Measurements from ENCODE around the gene SNX33. TPM values are rescaled to one million over a fixed set of nuclear protein-coding genes. Genes with fewer than 3 reads are reported as not detected.

SNX33 gene
- total and polyA plus RNA-seq, 2 of the 13 experiments (the other 11 are each of a cell fraction or from before 2014, with no cell fraction given), result 11.0 to 11.6 TPM

DNA sequence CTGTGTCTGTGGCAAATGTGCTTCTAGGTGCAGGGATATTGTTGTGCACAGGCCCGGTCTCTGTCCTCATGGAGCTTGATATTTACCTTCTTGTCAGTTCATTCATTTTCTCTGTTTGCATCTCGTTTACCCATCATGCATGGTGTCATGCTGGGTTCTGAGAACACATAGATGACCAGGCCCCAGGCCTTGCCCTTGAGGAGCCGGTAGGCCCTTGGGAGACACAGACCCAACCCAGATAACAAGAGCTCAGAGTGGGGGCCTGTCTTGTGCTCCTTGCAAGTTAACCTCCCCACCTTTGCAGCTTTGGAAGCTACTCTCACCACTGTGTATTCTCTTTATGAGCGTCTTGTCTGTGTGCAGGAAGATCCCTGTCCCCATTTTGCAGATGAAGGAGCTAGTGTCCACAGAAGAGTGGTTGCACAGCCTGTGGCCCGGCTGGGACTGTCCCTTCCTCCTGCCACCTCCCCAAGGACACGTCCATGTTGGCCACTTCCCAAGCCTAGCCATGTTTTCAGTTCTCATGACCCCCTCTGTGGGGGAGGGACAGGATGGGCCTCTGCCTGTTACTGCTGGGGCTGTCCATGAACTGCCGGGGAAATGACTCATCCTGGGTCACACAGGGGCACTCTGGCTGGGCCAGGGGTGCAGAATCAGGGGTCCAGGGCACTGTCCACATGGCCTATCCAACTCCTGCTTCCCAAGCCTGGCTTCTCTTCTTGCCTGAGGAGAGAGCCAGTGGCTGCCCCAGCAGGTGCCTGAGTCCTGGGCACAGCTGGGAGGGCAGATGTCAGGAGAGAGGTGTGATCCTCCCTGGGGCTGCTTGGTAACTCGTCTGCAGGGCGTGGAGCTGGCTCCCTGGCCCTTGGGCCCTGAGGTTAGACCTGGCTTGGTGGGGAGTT lies 3.4 kb downstream of the SNX33 start (continued):
- TF ChIP-seq, protein P1, sequence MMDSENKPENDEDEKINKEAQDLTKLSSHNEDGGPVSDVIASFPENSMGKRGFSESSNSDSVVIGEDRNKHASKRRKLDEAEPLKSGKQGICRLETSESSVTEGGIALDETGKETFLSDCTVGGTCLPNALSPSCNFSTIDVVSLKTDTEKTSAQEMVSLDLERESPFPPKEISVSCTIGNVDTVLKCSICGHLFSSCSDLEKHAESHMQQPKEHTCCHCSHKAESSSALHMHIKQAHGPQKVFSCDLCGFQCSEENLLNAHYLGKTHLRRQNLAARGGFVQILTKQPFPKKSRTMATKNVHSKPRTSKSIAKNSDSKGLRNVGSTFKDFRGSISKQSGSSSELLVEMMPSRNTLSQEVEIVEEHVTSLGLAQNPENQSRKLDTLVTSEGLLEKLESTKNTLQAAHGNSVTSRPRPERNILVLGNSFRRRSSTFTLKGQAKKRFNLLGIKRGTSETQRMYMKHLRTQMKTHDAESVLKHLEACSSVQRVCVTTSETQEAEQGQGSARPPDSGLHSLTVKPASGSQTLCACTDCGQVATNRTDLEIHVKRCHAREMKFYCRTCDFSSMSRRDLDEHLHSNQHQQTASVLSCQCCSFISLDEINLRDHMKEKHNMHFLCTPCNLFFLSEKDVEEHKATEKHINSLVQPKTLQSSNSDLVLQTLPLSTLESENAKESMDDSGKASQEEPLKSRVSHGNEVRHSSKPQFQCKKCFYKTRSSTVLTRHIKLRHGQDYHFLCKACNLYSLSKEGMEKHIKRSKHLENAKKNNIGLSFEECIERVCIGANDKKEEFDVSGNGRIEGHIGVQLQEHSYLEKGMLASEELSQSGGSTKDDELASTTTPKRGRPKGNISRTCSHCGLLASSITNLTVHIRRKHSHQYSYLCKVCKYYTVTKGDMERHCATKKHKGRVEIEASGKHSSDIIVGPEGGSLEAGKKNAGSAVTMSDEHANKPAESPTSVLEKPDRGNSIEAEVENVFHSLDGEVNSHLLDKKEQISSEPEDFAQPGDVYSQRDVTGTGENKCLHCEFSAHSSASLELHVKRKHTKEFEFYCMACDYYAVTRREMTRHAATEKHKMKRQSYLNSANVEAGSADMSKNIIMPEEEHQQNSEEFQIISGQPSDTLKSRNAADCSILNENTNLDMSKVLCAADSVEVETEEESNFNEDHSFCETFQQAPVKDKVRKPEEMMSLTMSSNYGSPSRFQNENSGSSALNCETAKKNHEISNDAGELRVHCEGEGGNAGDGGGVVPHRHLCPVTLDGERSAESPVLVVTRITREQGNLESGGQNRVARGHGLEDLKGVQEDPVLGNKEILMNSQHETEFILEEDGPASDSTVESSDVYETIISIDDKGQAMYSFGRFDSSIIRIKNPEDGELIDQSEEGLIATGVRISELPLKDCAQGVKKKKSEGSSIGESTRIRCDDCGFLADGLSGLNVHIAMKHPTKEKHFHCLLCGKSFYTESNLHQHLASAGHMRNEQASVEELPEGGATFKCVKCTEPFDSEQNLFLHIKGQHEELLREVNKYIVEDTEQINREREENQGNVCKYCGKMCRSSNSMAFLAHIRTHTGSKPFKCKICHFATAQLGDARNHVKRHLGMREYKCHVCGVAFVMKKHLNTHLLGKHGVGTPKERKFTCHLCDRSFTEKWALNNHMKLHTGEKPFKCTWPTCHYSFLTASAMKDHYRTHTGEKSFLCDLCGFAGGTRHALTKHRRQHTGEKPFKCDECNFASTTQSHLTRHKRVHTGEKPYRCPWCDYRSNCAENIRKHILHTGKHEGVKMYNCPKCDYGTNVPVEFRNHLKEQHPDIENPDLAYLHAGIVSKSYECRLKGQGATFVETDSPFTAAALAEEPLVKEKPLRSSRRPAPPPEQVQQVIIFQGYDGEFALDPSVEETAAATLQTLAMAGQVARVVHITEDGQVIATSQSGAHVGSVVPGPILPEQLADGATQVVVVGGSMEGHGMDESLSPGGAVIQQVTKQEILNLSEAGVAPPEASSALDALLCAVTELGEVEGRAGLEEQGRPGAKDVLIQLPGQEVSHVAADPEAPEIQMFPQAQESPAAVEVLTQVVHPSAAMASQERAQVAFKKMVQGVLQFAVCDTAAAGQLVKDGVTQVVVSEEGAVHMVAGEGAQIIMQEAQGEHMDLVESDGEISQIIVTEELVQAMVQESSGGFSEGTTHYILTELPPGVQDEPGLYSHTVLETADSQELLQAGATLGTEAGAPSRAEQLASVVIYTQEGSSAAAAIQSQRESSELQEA (CRISPR knock-in tag; IDR thresholded peaks at IDR 0.05; ENCODE audit: not compliant biosample characterization), result no peak
- TF ChIP-seq, protein P2, sequence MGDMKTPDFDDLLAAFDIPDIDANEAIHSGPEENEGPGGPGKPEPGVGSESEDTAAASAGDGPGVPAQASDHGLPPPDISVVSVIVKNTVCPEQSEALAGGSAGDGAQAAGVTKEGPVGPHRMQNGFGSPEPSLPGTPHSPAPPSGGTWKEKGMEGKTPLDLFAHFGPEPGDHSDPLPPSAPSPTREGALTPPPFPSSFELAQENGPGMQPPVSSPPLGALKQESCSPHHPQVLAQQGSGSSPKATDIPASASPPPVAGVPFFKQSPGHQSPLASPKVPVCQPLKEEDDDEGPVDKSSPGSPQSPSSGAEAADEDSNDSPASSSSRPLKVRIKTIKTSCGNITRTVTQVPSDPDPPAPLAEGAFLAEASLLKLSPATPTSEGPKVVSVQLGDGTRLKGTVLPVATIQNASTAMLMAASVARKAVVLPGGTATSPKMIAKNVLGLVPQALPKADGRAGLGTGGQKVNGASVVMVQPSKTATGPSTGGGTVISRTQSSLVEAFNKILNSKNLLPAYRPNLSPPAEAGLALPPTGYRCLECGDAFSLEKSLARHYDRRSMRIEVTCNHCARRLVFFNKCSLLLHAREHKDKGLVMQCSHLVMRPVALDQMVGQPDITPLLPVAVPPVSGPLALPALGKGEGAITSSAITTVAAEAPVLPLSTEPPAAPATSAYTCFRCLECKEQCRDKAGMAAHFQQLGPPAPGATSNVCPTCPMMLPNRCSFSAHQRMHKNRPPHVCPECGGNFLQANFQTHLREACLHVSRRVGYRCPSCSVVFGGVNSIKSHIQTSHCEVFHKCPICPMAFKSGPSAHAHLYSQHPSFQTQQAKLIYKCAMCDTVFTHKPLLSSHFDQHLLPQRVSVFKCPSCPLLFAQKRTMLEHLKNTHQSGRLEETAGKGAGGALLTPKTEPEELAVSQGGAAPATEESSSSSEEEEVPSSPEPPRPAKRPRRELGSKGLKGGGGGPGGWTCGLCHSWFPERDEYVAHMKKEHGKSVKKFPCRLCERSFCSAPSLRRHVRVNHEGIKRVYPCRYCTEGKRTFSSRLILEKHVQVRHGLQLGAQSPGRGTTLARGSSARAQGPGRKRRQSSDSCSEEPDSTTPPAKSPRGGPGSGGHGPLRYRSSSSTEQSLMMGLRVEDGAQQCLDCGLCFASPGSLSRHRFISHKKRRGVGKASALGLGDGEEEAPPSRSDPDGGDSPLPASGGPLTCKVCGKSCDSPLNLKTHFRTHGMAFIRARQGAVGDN (CRISPR knock-in tag; IDR thresholded peaks at IDR 0.05), result peak; percentile 96
- TF ChIP-seq, protein P3, sequence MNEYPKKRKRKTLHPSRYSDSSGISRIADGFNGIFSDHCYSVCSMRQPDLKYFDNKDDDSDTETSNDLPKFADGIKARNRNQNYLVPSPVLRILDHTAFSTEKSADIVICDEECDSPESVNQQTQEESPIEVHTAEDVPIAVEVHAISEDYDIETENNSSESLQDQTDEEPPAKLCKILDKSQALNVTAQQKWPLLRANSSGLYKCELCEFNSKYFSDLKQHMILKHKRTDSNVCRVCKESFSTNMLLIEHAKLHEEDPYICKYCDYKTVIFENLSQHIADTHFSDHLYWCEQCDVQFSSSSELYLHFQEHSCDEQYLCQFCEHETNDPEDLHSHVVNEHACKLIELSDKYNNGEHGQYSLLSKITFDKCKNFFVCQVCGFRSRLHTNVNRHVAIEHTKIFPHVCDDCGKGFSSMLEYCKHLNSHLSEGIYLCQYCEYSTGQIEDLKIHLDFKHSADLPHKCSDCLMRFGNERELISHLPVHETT (CRISPR knock-in tag; conservative IDR thresholded peaks at IDR 0.05), result peak; percentile 60; the same call in 1 of the 2 replicates
- TF ChIP-seq ZSCAN9 (CRISPR knock-in tag; IDR thresholded peaks at IDR 0.05; ENCODE audit: borderline replicate concordance), result peak; percentile 40; the same call in 1 of the 2 replicates
- no peak for TF ChIP-seq ZFP62 (CRISPR knock-in tag; IDR thresholded peaks at IDR 0.05)
- no peak for TF ChIP-seq ZNF577 (CRISPR knock-in tag; IDR thresholded peaks at IDR 0.05; ENCODE audit: borderline replicate concordance, low read depth)
- peak; percentile 53 for TF ChIP-seq ZKSCAN8 (CRISPR knock-in tag; IDR thresholded peaks at IDR 0.05; ENCODE audit: borderline replicate concordance)
- TF ChIP-seq ZNF274 (CRISPR knock-in tag; IDR thresholded peaks at IDR 0.05), result peak; percentile 67; the same call in 1 of the 2 replicates
- TF ChIP-seq, protein P4, sequence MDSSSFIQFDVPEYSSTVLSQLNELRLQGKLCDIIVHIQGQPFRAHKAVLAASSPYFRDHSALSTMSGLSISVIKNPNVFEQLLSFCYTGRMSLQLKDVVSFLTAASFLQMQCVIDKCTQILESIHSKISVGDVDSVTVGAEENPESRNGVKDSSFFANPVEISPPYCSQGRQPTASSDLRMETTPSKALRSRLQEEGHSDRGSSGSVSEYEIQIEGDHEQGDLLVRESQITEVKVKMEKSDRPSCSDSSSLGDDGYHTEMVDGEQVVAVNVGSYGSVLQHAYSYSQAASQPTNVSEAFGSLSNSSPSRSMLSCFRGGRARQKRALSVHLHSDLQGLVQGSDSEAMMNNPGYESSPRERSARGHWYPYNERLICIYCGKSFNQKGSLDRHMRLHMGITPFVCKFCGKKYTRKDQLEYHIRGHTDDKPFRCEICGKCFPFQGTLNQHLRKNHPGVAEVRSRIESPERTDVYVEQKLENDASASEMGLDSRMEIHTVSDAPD (CRISPR knock-in tag; IDR thresholded peaks at IDR 0.05), result no peak
- TF ChIP-seq NR2C2 (CRISPR knock-in tag; IDR thresholded peaks at IDR 0.05; ENCODE audit: borderline replicate concordance), result peak; percentile 89
- 0 out of 2 replicates have a peak, but pooled peaks have one; percentile 40 for TF ChIP-seq ARNT2 (CRISPR knock-in tag; IDR thresholded peaks at IDR 0.05; ENCODE audit: low read depth)
- peak; percentile 83 for TF ChIP-seq GATAD2A (CRISPR knock-in tag; IDR thresholded peaks at IDR 0.05)
